Measurements from ENCODE around the gene SSMEM1. TPM values are rescaled to one million over a fixed set of nuclear protein-coding genes. Genes with fewer than 3 reads are reported as not detected.

SSMEM1 gene
- total and polyA plus RNA-seq, 2 of the 4 experiments (the other 2 are of a cell fraction), result 0.07 TPM; not detected in 1

GRCh38 chr7:130178251-130178650 lies 29.4 kb upstream of the SSMEM1 start:
- DNase-seq (no peak), ATAC-seq (ENCODE audit: low read depth) (no peak)
- no peak overlapping the region for H3K4ac ChIP-seq (ENCODE audit: low read depth, low read length)
- no peak overlapping the region for H3K4me3 ChIP-seq (ENCODE audit: insufficient read depth, low read depth, low read length)
- ChIA-PET POLR2A (ENCODE audit: unreplicated experiment) (no interaction called here), CTCF (no interaction called here)
- H3K23ac ChIP-seq (ENCODE audit: low read depth, low read length), result no peak overlapping the region
- WGBS, 2 experiments (ENCODE audit: extremely low coverage in 2 of 2, insufficient read length in 1 of 2), result no CpG with 5 or more reads among the region's 4 CpGs
- H2AFZ ChIP-seq (replicated peaks; ENCODE audit: low read length, poor library complexity), result no peak overlapping the region
- no peak overlapping the region for H2AK9ac ChIP-seq (replicated peaks; ENCODE audit: low read depth, low read length, poor library complexity)
- no peak overlapping the region for H3K9ac ChIP-seq (ENCODE audit: low read depth, low read length)
- TF ChIP-seq RFX5 (IDR thresholded peaks at IDR 0.05; ENCODE audit: low read depth, low read length), result no peak
- no peak for TF ChIP-seq FOS (IDR thresholded peaks at IDR 0.05; ENCODE audit: low read depth, low read length)
- TF ChIP-seq MXI1 (IDR thresholded peaks at IDR 0.05; ENCODE audit: borderline replicate concordance, low read depth, low read length), result no peak
- TF ChIP-seq CTCF (conservative IDR thresholded peaks at IDR 0.05; ENCODE audit: low read depth, low read length), result no peak
- no peak for TF ChIP-seq MAZ (IDR thresholded peaks at IDR 0.05; ENCODE audit: borderline replicate concordance, low read depth, low read length)
- TF ChIP-seq MAFK (IDR thresholded peaks at IDR 0.05; ENCODE audit: low read depth, low read length), result no peak
- no peak for TF ChIP-seq RCOR1 (IDR thresholded peaks at IDR 0.05; ENCODE audit: insufficient replicate concordance, low read length)
- no peak for TF ChIP-seq CEBPB (IDR thresholded peaks at IDR 0.05; ENCODE audit: low read depth, low read length)
- no peak overlapping the region for H3K18ac ChIP-seq (ENCODE audit: low read depth, low read length)
- H4K20me1 ChIP-seq (ENCODE audit: insufficient read depth, low read length), result no peaks in the 10 kb centered on the region
- H4K5ac ChIP-seq (ENCODE audit: low read depth, low read length), result no peak overlapping the region
- H4K91ac ChIP-seq (ENCODE audit: insufficient read depth, low read depth, low read length), result no peak overlapping the region
- 0 out of 4 replicates have a peak, but pooled peaks cover 0 to 11% of the 10 kb centered on the region in 2 experiments for H3K79me1 ChIP-seq (ENCODE audit: low read depth in 1 of 2, low read length in 2 of 2)
- no peak overlapping the region for H3K27ac ChIP-seq (ENCODE audit: insufficient read depth, low read length)
- no peaks in the 10 kb centered on the region for H3K27me3 ChIP-seq (ENCODE audit: control insufficient read depth, insufficient read depth, low read length)
- no peaks in the 10 kb centered on the region for H3K9me3 ChIP-seq (ENCODE audit: control insufficient read depth, insufficient read depth, low read length)
- no TSS peak for BruUV-seq (replicated peaks)
- H2BK15ac ChIP-seq (ENCODE audit: low read depth, low read length), result no peak overlapping the region
- peaks cover 7% of the 10 kb centered on the region for H3K36me3 ChIP-seq (ENCODE audit: control insufficient read depth, insufficient read depth, low read length)
- H2BK5ac ChIP-seq (ENCODE audit: low read depth, low read length, poor library complexity, severe bottlenecking), result no peak overlapping the region
- H3K4me1 ChIP-seq (ENCODE audit: control insufficient read depth, insufficient read depth, low read length), result no peaks in the 10 kb centered on the region
- no peak overlapping the region for H2BK20ac ChIP-seq (ENCODE audit: low read depth, low read length)
- no peak overlapping the region for H3K14ac ChIP-seq (replicated peaks; ENCODE audit: low read depth, low read length)
- intact Hi-C loops (cut with micrococcal nuclease) (no loop called here), dilution Hi-C loops (cut with HindIII; ENCODE audit: low sequenced_read_pairs, unreplicated experiment) (no loop called here), in situ Hi-C loops (cut with MboI; ENCODE audit: low sequenced_read_pairs) (no loop called here)
- no peak overlapping the region for H4K8ac ChIP-seq (ENCODE audit: low read depth in 2 of 2, low read length in 2 of 2)
- no peak overlapping the region for H2AK5ac ChIP-seq (ENCODE audit: low read depth, low read length)
- H2BK120ac ChIP-seq (ENCODE audit: low read depth, low read length), result no peak overlapping the region
- H3K4me2 ChIP-seq (ENCODE audit: low read depth, low read length), result no peak overlapping the region
- H3K9me1 ChIP-seq (ENCODE audit: insufficient read depth, low read length), result no peaks in the 10 kb centered on the region
- no peak overlapping the region for H3K56ac ChIP-seq (ENCODE audit: extremely low read depth, insufficient read depth, low read length)

Measured in IMR-90 (cell line).